Heart left ventricle (tissue), 16 donors: ENCODE results near the gene CDT1. TPM values are rescaled to one million over a fixed set of nuclear protein-coding genes. Genes with fewer than 3 reads are reported as not detected.
A peak's percentile ranks its signal among the peaks of the same experiment; 100 is the strongest.

ENCODE experiments used
- ATAC-seq, 4 donors: fragments of 200-7000 bp; cut with Tn5 transposase; one replicate each; pipeline ENCODE4 v1.9.1; 2020 to 2022; ENCODE audit warnings: moderate library complexity in 4 of 4, mild to moderate bottlenecking in 3 of 4, moderate number of reproducible peaks in 1 of 4
- DNase-seq, 5 donors: peaks; one replicate each; pipeline ENCODE4 v3.0.0-alpha.2; 2020
- H3K27ac ChIP-seq, 12 donors: fragments of 200-600 bp; sonication (generic) in 4 of 12; one replicate each; pipeline versions ENCODE4 v1.5.0 to v1.8.0; 2016 to 2022; ENCODE audit warnings: mild to moderate bottlenecking in 2 of 12
- H3K27me3 ChIP-seq, 9 donors: fragments of 200-600 bp; sonication (generic) in 2 of 9; one replicate each; pipeline versions ENCODE4 v1.5.1 to v1.8.0; 2016 to 2022; ENCODE audit warnings: mild to moderate bottlenecking in 3 of 9
- H3K36me3 ChIP-seq, 9 donors: fragments of 200-600 bp; sonication (generic) in 2 of 9; one replicate each; pipeline versions ENCODE4 v1.5.0 to v1.8.0; 2018 to 2022; ENCODE audit warnings: mild to moderate bottlenecking in 2 of 9
- H3K4me1 ChIP-seq, 12 donors: fragments of 200-600 bp; sonication (generic) in 4 of 12; one replicate each; pipeline versions ENCODE4 v1.5.0 to v1.8.0; 2016 to 2022; ENCODE audit warnings: mild to moderate bottlenecking in 3 of 12
- H3K4me3 ChIP-seq, 12 donors: fragments of 200-600 bp; sonication (generic) in 4 of 12; one replicate each; pipeline versions ENCODE4 v1.5.0 to v1.8.0; 2017 to 2022; ENCODE audit warnings: mild to moderate bottlenecking in 9 of 12, moderate library complexity in 4 of 12
- H3K9me3 ChIP-seq, 12 donors: fragments of 200-600 bp; sonication (generic) in 4 of 12; one replicate each; pipeline versions ENCODE4 v1.5.0 to v1.8.0; 2016 to 2022; ENCODE audit warnings: mild to moderate bottlenecking in 1 of 12
- CTCF ChIP-seq, 12 donors: fragments of 200-600 bp; sonication (generic) in 4 of 12; IDR thresholded peaks; one replicate each; pipeline versions ENCODE4 v1.5.0 to v1.8.0; 2018 to 2022; ENCODE audit warnings: antibody characterized with exemption in 12 of 12, mild to moderate bottlenecking in 5 of 12
- POLR2A ChIP-seq, 2 donors: fragments of 450-650 bp; IDR thresholded peaks; one replicate each; pipeline ENCODE4 v1.6.1; 2017; ENCODE audit warnings: antibody characterized with exemption in 2 of 2, mild to moderate bottlenecking in 2 of 2, moderate library complexity in 2 of 2
- WGBS, 4 donors: extraction: QIAGEN DNeasy Blood & Tissue Kit in 2 of 4; methylation state at CpG; one replicate each; pipeline versions ENCODE4 v1.1.5 to v1.1.7; 2013 to 2018; 5-methylcytosine and 5-hydroxymethylcytosine counted together
- intact Hi-C, 10 donors: fragments of 100-400 bp; cut with DNase I; formaldehyde crosslinking; loops; one replicate each; pipeline versions ENCODE4 v1.11.1 to v1.14.2; 2022
- polyA plus RNA-seq, 2 donors: library from polyadenylated mRNA; stranded (reverse); fragments of 200-250 nt; gene quantifications; one replicate each; pipeline ENCODE4 v1.2.3, GENCODE V29; 2013
- total RNA-seq, 9 donors: library from RNA; depleted of rRNA in 2 of 9; stranded (reverse); fragments of >200 nt in 2 of 9; fragmentation: NEBNext Ultra II Directional in 3 of 9; extraction: Animal tissue kit (Norgen Biotek cat#: 25700) in 3 of 9; gene quantifications; one replicate each; pipeline versions ENCODE4 v1.1.0 to v1.2.4, GENCODE V29; 2016 to 2023
- donor health status: ischemic (EF 13 %, LVEDD 7.1; RV severe dilation, severe dysfunction).
- donor health status: healthy with polysubstance abuse.
- donor health status: DM: no; HTN: yes; CAD: no.
- donor health status: DM: no; HTN: no; CAD: no.
- donor health status: ischemic (EF 25% LVEDD 6.9; RV normal size, moderate dysfunction).
- donor health status: ischemic (EF 25% LVEDD 5.7; RV mildly dilated, moderate dysfunction).
- donor health status: healthy.
- donor health status: DM: yes; HTN: yes; CAD: no.
- donor health status: ischemic (EF 35%, LVEDD 5.7; RV mildly dilated, moderate dysfunction).
- donor health status: nonischemic (EF 11% LVEDD 7.7; RV severe dilation, severe dysfunction).
- donor health status: DM: yes; HTN: yes; CAD: no.
- donor health status: PGD.
- donor health status: ischemic (EF 29% LVEDD 5.4; RV normal size, mild dysfunction).
- donor health status: nonischemic (EF 23%, LVEDD 6.1; RV moderate dilation, normal function).

CDT1 gene
- total and polyA plus RNA-seq, 11 donors, result 0.19 to 6.1 (median 0.61) TPM

- H3K4me1 ChIP-seq, result peaks cover 0 to 38% (median 2%) of the 10 kb centered on the region in 12 donors
- TF ChIP-seq POLR2A (IDR thresholded peaks at IDR 0.05) (no peak), CTCF (IDR thresholded peaks at IDR 0.05) (no peak)
- DNase-seq (peak in 1 of 5 donors; percentile 17), ATAC-seq (peak in 1 of 4 donors; percentile 6)
- H3K27me3 ChIP-seq, result peaks cover 0 to 21% (median 7%) of the 10 kb centered on the region in 9 donors
- no peak overlapping the region for H3K4me3 ChIP-seq
- intact Hi-C loops, result no loop called here
- 62 to 77% (median 68%) methylated on average over 6 to 13 of the region's 13 CpGs for WGBS, 4 donors
- H3K27ac ChIP-seq, result no peak overlapping the region
- no peaks in the 10 kb centered on the region for H3K36me3 ChIP-seq
- H3K9me3 ChIP-seq, result no peaks in the 10 kb centered on the region
Measured at GRCh38 chr16:88792078-88792550, 11.5 kb upstream of the CDT1 start.

GRCh38 chr16:88792668-88793250, 10.8 kb upstream of the CDT1 start:
- 79 to 81% (median 79%) methylated on average over 3 to 12 of the region's 12 CpGs for WGBS, 4 donors
- Histone ChIP-seq H3K4me1 (peaks cover 0 to 38% (median 2%) of the 10 kb centered on the region in 12 donors), H3K27ac (no peak overlapping the region), H3K27me3 (peaks cover 0 to 21% (median 7%) of the 10 kb centered on the region in 9 donors), H3K36me3 (no peaks in the 10 kb centered on the region), H3K4me3 (no peak overlapping the region), H3K9me3 (no peaks in the 10 kb centered on the region)
- intact Hi-C loops, result no loop called here
- no peak for ATAC-seq
- no peak for TF ChIP-seq POLR2A (IDR thresholded peaks at IDR 0.05)
- TF ChIP-seq CTCF (IDR thresholded peaks at IDR 0.05), result no peak
- peak in 1 of 5 donors; percentile 17 for DNase-seq

- TF ChIP-seq POLR2A (IDR thresholded peaks at IDR 0.05), result no peak
- no peak for TF ChIP-seq CTCF (IDR thresholded peaks at IDR 0.05)
- Histone ChIP-seq H3K4me3 (no peak overlapping the region), H3K27me3 (peaks cover 0 to 21% (median 7%) of the 10 kb centered on the region in 9 donors), H3K27ac (no peak overlapping the region), H3K36me3 (no peaks in the 10 kb centered on the region), H3K9me3 (no peaks in the 10 kb centered on the region), H3K4me1 (peaks cover 0 to 38% (median 2%) of the 10 kb centered on the region in 12 donors)
- intact Hi-C loops, result no loop called here
- DNase-seq (peak in 1 of 5 donors; percentile 12), ATAC-seq (no peak)
- WGBS, 4 donors, result 63 to 65% (median 63%) methylated on average over 17 to 35 of the region's 35 CpGs
Measured at GRCh38 chr16:88793251-88793954, 10.2 kb upstream of the CDT1 start.

- 65 to 100% (median 73%) methylated on average over 1 to 4 of the region's 4 CpGs for WGBS, 4 donors
- H3K36me3 ChIP-seq, result no peaks in the 10 kb centered on the region
- no peaks in the 10 kb centered on the region for H3K9me3 ChIP-seq
- ATAC-seq, result no peak
- H3K4me3 ChIP-seq, result no peak overlapping the region
- peaks cover 0 to 20% (median 7%) of the 10 kb centered on the region in 9 donors for H3K27me3 ChIP-seq
- peaks cover 0 to 25% (median 0%) of the 10 kb centered on the region in 12 donors for H3K4me1 ChIP-seq
- DNase-seq, result no peak
- TF ChIP-seq POLR2A (IDR thresholded peaks at IDR 0.05) (no peak), CTCF (IDR thresholded peaks at IDR 0.05) (no peak)
- no peak overlapping the region for H3K27ac ChIP-seq
- intact Hi-C loops, result no loop called here
Measured at GRCh38 chr16:88796278-88796677, 7.3 kb upstream of the CDT1 start.
